HG02884 (cell line): ENCODE results near the gene CBR1.

Source experiments
- ATAC-seq: cut with Tn5 transposase; IDR thresholded peaks from one replicate; pipeline ENCODE4 v1.9.1; 2021; ENCODE audit warnings: mild to moderate bottlenecking, moderate library complexity; ENCODE audit not compliant: unreplicated experiment

The CBR1 gene

GRCh38 chr21:36069713-36070583 is at the start of gene CBR1:
CBR1 (plus strand) TSS chr21:36070024; CDS start chr21:36070116, 92 bp downstream.
- peak; percentile 97 for ATAC-seq

GRCh38 chr21:36021251-36021837 is 48.5 kb upstream of the CBR1 start:
- peak; percentile 75 for ATAC-seq

- ATAC-seq: no peak
These were observed 47.3 kb upstream of the CBR1 start for GRCh38 chr21:36022427-36023091.

GRCh38 chr21:36023092-36023480 is 46.7 kb upstream of the CBR1 start:
- no peak for ATAC-seq

- ATAC-seq: no peak
These were observed 45.0 kb upstream of the CBR1 start for GRCh38 chr21:36024782-36025181.

GRCh38 chr21:36027347-36027746 is 42.5 kb upstream of the CBR1 start:
- ATAC-seq: no peak

GRCh38 chr21:36028127-36029069 is 41.4 kb upstream of the CBR1 start:
- peak; percentile 52 for ATAC-seq

- no peak for ATAC-seq
These were observed 40.5 kb upstream of the CBR1 start for GRCh38 chr21:36029309-36029708.

- no peak for ATAC-seq
These were observed 39.1 kb upstream of the CBR1 start for GRCh38 chr21:36030581-36031189.

GRCh38 chr21:36032647-36033406 is 37.0 kb upstream of the CBR1 start:
- ATAC-seq: no peak

- no peak for ATAC-seq
These were observed 35.5 kb upstream of the CBR1 start for GRCh38 chr21:36034211-36034913.

- no peak for ATAC-seq
These were observed 34.4 kb upstream of the CBR1 start for GRCh38 chr21:36035381-36035791.

GRCh38 chr21:36038701-36039497 is 30.9 kb upstream of the CBR1 start:
- ATAC-seq: no peak

- no peak for ATAC-seq
These were observed 30.0 kb upstream of the CBR1 start for GRCh38 chr21:36039861-36040260.

- ATAC-seq: no peak
These were observed 29.4 kb upstream of the CBR1 start for GRCh38 chr21:36040389-36040788.

- ATAC-seq: no peak
These were observed 27.9 kb upstream of the CBR1 start for GRCh38 chr21:36041910-36042309.

GRCh38 chr21:36044056-36044455 is 25.8 kb upstream of the CBR1 start:
- no peak for ATAC-seq

GRCh38 chr21:36045993-36046392 is 23.8 kb upstream of the CBR1 start:
- no peak for ATAC-seq
